DMS53 (cell line): ENCODE results near the gene RBM33.

Experiments
- DNase-seq: peaks from one replicate; lab custom pipeline; 2025; lab: John Stamatoyannopoulos, UW

The RBM33 gene

GRCh38 chr7:155747209-155747608, 102.7 kb downstream of the RBM33 start:
- no peak for DNase-seq

GRCh38 chr7:155749578-155749977, 105.1 kb downstream of the RBM33 start:
- DNase-seq = no peak

GRCh38 chr7:155750255-155751125, 106.0 kb downstream of the RBM33 start:
- DNase-seq = no peak

- DNase-seq = no peak
Observed at GRCh38 chr7:155751409-155751808, 106.9 kb downstream of the RBM33 start.

GRCh38 chr7:155752756-155753445, 108.4 kb downstream of the RBM33 start:
- DNase-seq = no peak

DNA sequence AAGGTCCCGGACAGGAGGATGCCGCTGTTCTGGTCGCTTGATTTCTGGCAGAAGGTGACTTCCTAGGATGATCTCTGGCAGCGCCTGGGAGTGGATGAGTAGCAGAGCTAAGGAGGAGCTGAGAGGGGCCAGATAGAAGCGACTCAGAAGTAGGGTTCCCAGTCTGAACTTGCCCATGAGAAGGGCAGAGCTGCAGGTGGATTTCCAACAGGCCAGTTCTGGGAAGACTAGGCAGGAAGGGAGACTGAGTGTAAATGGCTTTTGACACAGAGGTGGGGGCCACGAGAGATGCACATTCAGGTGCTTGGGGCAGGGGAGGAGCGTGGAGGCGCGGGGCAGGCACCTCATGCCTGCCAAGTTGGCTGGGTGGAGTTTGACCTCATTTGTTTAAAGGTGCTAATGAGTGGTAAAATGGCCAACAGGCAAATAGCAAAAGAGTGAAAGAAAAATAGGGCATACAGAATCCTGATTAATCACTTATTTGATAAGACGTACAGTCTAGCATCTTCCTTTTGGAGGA, 109.0 kb downstream of the RBM33 start:
- no peak for DNase-seq

DNA sequence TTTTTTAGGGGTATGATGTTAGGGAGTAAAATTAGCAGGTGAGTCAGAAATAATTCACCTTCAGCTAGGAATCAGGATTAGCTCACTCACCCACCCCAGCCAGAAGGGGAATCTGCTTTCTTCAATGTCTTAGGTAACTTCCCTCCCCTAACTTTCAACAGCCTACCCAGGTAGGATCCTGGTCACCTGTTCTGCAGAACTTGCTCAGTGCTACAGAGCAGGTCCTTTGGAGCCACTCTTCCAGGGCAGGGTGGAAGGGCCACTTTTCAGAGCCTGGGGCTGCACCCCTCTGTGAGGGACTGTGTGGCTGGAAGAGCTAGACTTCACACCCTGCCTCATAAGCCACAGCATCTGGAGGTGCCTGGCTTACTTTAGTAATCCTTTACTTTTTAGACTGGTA, 109.7 kb downstream of the RBM33 start:
- no peak for DNase-seq

DNA sequence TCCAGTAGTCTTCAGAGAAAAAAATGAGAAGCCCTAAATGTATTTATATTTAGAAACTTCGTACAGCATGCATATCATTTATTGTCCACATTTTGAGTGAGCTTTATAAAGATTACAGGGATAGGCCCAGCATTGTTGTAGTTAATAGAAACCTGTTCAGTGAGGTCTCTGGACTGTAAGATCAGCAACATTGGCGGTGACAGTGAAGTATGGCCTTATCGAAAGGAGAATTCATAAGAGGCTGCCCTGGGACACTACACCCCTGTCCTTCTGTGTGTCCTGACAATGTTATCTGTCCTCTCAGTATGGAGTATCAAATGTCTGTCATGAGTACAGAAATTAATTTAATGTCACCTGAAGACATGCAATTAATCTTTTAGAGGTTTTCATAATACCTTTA, 110.6 kb downstream of the RBM33 start:
- no peak for DNase-seq

DNA sequence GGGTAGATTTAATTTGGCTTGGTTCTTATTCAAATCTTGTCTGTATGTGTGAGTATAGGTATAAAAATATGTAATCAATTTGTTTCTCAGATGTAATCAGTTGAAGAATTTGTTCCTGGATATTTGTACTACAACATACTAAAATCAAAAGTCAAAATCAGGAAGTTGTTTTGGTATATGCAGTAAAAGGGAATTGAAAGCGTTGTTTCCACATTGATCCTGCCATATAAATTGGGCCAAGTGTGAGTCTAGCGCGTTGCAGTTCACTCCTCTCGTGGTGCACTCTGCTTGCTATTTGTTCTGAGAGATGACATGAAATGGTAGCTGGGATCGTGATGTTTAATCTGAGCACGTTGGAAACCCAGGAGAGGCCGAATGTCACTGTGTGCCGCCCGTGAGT, 111.9 kb downstream of the RBM33 start:
- no peak for DNase-seq

DNA sequence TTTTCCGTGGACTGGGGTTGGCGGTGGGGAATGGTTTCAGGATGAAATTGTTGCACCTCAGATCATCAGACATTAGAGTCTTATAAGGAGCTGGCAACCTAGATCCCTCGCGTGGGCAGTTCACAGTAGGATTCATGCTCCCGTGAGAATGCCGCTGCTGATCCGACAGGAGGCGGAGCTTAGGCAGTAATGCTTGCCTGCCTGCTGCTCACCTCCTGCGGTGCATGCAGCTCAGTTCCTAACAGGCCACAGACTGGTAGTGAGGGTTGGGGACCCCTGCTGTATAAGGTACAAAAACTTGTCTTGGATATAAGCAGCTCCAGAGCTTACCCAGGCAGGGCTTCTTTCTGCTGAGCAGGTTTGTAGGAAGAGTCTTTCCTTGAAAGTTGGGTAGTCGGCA, 113.9 kb downstream of the RBM33 start:
- DNase-seq = no peak

DNA sequence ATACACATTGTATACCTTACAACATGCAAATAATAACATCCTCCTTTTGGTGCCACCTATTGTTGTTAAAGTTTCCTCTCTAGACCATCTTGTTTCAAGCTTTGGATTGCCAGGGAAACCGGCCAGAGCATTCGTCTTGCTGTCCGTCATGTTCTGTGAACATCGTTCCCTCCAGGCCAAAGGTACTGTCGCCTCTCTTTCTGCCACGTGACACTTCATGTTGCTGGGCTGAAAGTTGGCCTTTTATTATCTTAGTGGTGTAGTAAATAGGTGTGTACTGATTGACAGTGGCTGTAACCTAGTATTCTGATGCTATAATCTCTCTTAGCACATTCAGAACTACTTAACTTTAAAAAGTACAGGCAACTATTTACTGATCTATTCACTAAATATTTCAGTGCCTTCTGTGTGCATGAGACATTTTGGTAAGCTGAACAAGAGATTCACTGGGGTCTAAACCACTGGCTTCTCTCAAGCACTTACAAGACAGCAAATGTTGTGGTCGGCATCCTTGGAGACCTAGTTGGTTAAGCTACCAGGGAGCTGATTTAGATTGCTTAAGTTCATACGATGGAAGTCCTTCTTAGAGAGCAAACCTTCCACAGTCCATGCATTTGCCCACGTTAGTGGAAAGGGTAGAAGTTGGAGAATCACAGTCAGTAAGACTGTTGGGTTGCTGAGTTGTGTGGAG, 115.4 kb downstream of the RBM33 start:
- DNase-seq = no peak

- DNase-seq = no peak
Observed at GRCh38 chr7:155761162-155761561, 116.7 kb downstream of the RBM33 start.

GRCh38 chr7:155762036-155762435, 117.6 kb downstream of the RBM33 start:
- DNase-seq = no peak

- no peak for DNase-seq
Observed at GRCh38 chr7:155762655-155763054, 118.2 kb downstream of the RBM33 start.

DNA sequence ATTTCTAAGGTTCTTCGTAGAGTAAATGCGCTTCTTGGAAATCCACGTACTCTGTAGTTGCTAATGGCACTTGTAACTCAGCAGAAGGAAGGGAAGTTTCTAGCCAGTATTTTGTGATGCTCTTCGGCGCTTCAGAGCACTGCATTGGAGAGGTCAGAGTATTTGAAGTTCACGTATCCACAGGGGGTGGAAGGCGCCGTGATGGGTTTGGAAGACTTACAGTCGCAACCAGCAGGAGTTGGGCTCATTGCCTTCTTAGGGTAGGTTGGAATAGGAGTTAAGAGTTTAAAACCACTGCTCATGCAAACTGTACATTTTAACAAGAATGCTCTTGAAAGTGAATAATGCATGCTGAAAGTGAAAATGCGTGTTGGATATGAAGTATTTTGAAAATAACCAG, 118.7 kb downstream of the RBM33 start:
- DNase-seq = no peak

DNA sequence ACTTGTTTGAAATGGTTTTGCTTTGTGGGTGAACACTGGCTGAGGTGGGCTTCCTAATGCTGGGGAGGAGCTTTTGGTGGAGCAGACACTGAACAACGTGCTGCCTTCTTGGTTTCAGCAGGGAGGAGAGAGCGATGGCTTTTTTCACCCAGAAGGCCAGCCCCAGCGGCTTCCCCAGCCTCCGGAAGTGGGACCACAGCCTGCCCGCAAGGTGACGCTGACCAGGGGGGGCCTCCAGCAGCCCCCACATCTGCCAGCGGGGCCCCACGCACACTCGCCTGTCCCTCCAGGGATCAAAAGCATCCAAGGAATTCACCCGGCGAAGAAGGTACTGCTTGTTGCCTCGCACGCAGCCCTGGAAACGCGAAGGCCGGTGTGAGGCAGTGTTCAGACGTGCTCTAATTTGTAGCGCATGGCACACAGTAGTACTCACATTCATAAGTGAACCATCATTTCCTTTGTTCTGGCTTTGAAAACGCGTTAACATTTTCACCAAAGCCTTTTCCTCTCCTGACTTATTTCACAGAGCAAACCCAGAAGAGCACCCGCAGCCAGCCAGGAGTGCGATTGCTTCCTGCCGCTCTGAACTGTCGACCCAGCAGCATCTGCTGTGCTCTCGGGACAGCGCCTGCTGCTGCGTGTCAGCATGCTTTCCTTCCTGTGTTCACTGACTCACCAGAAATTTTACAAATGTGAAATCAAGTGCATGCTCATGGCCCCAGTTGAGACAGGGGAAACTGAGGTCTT, 119.4 kb downstream of the RBM33 start:
- DNase-seq = no peak

DNA sequence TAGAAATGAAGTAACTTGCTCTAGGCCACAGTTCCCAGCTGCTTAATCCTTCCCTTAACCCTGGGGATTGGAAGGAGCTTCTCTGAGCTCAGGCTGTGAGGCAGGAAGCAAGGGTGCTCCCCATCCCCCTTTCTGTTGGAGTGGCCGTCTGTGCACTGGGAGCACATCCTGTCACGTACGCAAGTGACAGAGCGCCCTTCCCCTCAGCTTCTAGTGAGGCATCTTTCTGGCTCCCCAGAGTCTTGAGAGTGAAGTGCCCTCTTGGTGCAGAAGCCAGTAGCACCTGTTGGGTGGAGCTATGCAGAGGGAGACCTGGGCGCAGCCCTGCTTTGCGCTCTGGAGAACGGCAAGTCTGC, 120.0 kb downstream of the RBM33 start:
- no peak for DNase-seq

- no peak for DNase-seq
Observed at GRCh38 chr7:155765458-155765857, 121.0 kb downstream of the RBM33 start.

- no peak for DNase-seq
Observed at GRCh38 chr7:155766386-155766785, 121.9 kb downstream of the RBM33 start.

- DNase-seq = no peak
Observed at GRCh38 chr7:155766966-155767916, 122.8 kb downstream of the RBM33 start.

DNA sequence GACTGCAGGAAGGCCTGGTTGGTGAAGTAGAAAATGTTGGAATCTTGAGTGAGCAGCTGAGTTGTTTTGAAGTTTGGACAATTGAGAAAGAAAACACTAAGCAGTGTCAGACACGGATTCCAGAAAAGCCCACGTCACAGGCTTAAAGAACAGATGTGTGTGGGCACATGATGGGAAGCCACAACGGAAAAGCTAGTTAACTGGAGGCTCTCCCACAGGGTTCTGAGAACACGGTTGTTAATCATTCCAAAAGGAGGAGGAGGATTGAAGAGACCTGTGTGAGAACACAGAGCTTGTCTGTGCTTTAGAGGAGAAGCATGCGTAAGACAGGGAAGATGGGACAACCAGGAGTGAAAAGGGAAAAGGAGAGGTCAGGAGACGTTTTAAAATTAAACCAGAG, 125.2 kb downstream of the RBM33 start:
- DNase-seq = no peak
